ENCODE measurements around the gene APBA2. TPM values are rescaled to one million over a fixed set of nuclear protein-coding genes. Genes with fewer than 3 reads are reported as not detected.

The APBA2 gene
- total RNA-seq, 1 donor from 2014 or later = 35.8 TPM

DNA sequence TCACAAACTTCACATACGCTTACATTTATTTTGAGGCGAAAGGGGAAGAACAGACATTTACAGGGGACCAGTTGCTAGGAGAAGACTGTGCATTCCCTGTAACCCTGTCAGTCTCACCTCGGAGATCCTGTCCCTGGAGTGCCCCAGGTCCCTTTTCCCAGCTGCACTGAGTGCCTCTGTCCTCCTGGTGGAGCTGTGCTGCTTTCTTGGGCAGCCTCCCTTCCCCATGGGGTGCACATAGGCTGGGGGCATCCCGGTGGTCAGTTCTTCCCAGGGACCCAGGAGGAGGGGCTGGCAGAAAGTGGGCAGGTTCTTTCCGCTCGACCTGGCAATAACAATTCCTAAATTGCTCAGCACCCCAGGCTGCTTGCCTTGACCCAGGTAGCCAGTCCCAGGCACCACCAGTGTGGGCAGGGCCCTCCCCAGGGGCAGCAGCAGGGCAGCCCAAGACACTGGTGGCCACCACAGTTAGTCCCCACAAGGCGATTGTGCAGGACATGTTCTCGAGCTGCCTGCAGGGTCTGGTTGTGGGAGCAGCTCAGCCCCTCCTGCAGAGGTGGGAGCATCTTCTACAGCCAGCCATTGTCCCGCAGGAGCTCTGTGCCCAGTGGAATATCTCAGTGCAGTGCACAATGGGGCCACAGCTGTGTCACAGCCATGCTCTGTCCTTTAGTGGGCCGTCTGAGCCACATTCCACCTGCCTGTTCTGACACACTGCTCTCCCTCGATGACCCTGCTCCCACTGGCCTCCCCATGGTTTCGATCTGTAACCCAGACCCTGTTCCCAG is 36.3 kb downstream of the APBA2 start:
- no peak overlapping the region for H2AFZ ChIP-seq (replicated peaks)
- H3K4me2 ChIP-seq = no peak overlapping the region
- Mint-ChIP-seq H3K36me3 (peaks cover 26% of the 10 kb centered on the region), H3K27ac (no peak overlapping the region), H3K9me3 (peaks cover under 1% of the 10 kb centered on the region), H3K27me3 (ENCODE audit: insufficient read depth, low read depth) (peaks cover 3% of the 10 kb centered on the region), H3K4me3 (no peak overlapping the region), H3K4me1 (peaks cover 17% of the 10 kb centered on the region)
- no peak overlapping the region for H3K4me3 ChIP-seq
- H3K4me1 ChIP-seq = peaks cover 6% of the 10 kb centered on the region
- TF ChIP-seq EZH2 (IDR thresholded peaks at IDR 0.05) = no peak
- TF ChIP-seq, protein P1, sequence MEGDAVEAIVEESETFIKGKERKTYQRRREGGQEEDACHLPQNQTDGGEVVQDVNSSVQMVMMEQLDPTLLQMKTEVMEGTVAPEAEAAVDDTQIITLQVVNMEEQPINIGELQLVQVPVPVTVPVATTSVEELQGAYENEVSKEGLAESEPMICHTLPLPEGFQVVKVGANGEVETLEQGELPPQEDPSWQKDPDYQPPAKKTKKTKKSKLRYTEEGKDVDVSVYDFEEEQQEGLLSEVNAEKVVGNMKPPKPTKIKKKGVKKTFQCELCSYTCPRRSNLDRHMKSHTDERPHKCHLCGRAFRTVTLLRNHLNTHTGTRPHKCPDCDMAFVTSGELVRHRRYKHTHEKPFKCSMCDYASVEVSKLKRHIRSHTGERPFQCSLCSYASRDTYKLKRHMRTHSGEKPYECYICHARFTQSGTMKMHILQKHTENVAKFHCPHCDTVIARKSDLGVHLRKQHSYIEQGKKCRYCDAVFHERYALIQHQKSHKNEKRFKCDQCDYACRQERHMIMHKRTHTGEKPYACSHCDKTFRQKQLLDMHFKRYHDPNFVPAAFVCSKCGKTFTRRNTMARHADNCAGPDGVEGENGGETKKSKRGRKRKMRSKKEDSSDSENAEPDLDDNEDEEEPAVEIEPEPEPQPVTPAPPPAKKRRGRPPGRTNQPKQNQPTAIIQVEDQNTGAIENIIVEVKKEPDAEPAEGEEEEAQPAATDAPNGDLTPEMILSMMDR (IDR thresholded peaks at IDR 0.05) = peak; percentile 60
- TF ChIP-seq EZH2phosphoT487 (IDR thresholded peaks at IDR 0.05) = no peak
- peak; percentile 68 for DNase-seq (ENCODE audit: low spot score)
- peaks cover 50% of the 10 kb centered on the region for H4K20me1 ChIP-seq (ENCODE audit: low read depth)
- no peaks in the 10 kb centered on the region for H3K36me3 ChIP-seq
- no peaks in the 10 kb centered on the region for H3K27me3 ChIP-seq
- H3K27ac ChIP-seq = no peak overlapping the region
- peaks cover 11% of the 10 kb centered on the region for H3F3A ChIP-seq (ENCODE audit: low read depth)
- no peaks in the 10 kb centered on the region for H3K9me3 ChIP-seq (ENCODE audit: low read depth)
- peaks cover 22% of the 10 kb centered on the region for H3K79me2 ChIP-seq (ENCODE audit: low read depth)
- no peak overlapping the region for H3K9ac ChIP-seq

DNA sequence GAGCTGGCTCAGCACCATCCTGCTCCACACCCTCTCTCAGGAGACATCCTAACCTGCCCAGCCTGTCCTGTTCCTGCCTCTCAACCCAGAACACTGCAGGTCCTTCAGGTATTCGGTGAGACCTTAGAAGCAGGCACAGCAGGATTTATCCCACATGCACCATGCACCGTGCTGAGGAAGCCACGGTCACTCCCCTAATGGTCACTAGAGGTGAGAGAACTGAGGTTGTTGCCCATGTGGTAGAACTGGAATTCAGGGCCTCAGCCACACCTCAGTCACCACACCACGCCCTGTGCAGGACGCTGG is 36.9 kb downstream of the APBA2 start:
- Mint-ChIP-seq H3K27ac (no peak overlapping the region), H3K4me1 (peaks cover 15% of the 10 kb centered on the region), H3K27me3 (ENCODE audit: insufficient read depth, low read depth) (peaks cover 3% of the 10 kb centered on the region), H3K36me3 (peaks cover 30% of the 10 kb centered on the region), H3K4me3 (no peak overlapping the region), H3K9me3 (peaks cover 3% of the 10 kb centered on the region)
- no peak for DNase-seq (ENCODE audit: low spot score)
- H3K79me2 ChIP-seq (ENCODE audit: low read depth) = peaks cover 22% of the 10 kb centered on the region
- no peak overlapping the region for H3K9ac ChIP-seq
- peaks cover 8% of the 10 kb centered on the region for H3F3A ChIP-seq (ENCODE audit: low read depth)
- H4K20me1 ChIP-seq (ENCODE audit: low read depth) = peaks cover 48% of the 10 kb centered on the region
- H3K27me3 ChIP-seq = no peaks in the 10 kb centered on the region
- H3K4me3 ChIP-seq = no peak overlapping the region
- H3K4me1 ChIP-seq = peaks cover 6% of the 10 kb centered on the region
- H3K36me3 ChIP-seq = no peaks in the 10 kb centered on the region
- H3K4me2 ChIP-seq = no peak overlapping the region
- H2AFZ ChIP-seq (replicated peaks) = no peak overlapping the region
- H3K27ac ChIP-seq = no peak overlapping the region
- no peak for TF ChIP-seq EZH2 (IDR thresholded peaks at IDR 0.05)
- no peak for TF ChIP-seq EZH2phosphoT487 (IDR thresholded peaks at IDR 0.05)
- TF ChIP-seq, protein P1 (IDR thresholded peaks at IDR 0.05) = no peak
- H3K9me3 ChIP-seq (ENCODE audit: low read depth) = no peaks in the 10 kb centered on the region

DNA sequence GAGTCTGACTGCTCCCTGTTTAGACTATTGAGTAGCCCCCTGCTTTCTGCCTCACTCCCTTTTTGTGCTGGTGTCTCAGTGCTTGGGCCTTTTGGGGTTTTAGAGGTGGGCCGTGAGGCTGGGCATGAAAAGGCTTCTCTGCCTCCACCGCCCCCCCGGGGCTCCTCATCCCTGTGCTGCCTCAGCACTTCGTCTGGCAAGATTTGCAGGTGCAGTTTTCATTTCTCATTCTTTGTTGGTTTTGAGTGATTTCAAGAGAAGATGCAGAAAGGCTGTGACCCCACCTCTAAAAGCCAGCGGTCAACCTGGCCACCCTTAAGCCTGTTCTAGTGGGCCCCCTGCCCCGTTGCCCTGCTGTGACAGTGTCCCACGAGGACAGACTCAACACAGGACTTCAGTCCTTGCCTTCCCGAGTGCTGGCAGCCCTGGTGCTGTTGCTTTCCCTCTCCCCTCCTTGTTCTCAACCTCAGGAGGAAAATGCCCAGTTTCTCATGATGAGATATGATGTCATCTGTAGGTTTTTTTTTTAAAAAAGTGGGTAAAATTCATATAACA is 38.0 kb downstream of the APBA2 start:
- Histone ChIP-seq H3K27me3 (no peaks in the 10 kb centered on the region), H3K4me1 (no peaks in the 10 kb centered on the region), H3K36me3 (no peaks in the 10 kb centered on the region), H3F3A (ENCODE audit: low read depth) (peaks cover 5% of the 10 kb centered on the region), H3K9me3 (ENCODE audit: low read depth) (no peaks in the 10 kb centered on the region), H2AFZ (replicated peaks) (no peak overlapping the region), H3K4me3 (no peak overlapping the region), H3K79me2 (ENCODE audit: low read depth) (peaks cover 22% of the 10 kb centered on the region), H3K4me2 (no peak overlapping the region), H3K9ac (no peak overlapping the region), H4K20me1 (ENCODE audit: low read depth) (peaks cover 40% of the 10 kb centered on the region), H3K27ac (no peak overlapping the region)
- TF ChIP-seq EZH2phosphoT487 (IDR thresholded peaks at IDR 0.05) (no peak), EZH2 (IDR thresholded peaks at IDR 0.05) (no peak)
- TF ChIP-seq, protein P1 (IDR thresholded peaks at IDR 0.05) = no peak
- Mint-ChIP-seq H3K36me3 (peaks cover 37% of the 10 kb centered on the region), H3K9me3 (peaks cover 6% of the 10 kb centered on the region), H3K4me3 (no peak overlapping the region), H3K27me3 (ENCODE audit: insufficient read depth, low read depth) (peaks cover 3% of the 10 kb centered on the region), H3K4me1 (peaks cover 13% of the 10 kb centered on the region), H3K27ac (peak overlapping the region; percentile 58)
- no peak for DNase-seq (ENCODE audit: low spot score)
